DND-41 (cell line): Measurements from ENCODE around the gene SPTA1.

Experiments used
- ATAC-seq: fragments of 200-7000 bp; cut with Tn5 transposase; 3 replicates; pipeline ENCODE4 v1.9.1; 2021; ENCODE audit warnings: low read depth; ENCODE audit not compliant: insufficient read depth
- DNase-seq: peaks from one replicate; pipeline ENCODE4 v3.0.0-alpha.2; 2020
- H2AFZ ChIP-seq: 2 replicates; pipeline ENCODE4 v1.6.0; 2012; ENCODE audit warnings: low read depth, low read length
- H3K27ac ChIP-seq: 2 replicates; pipeline ENCODE4 v1.5.1; 2012; ENCODE audit warnings: low read length, inconsistent platforms
- H3K27me3 ChIP-seq: fragments of 200-600 bp; sonication (generic); 2 replicates; pipeline ENCODE4 v1.6.0; 2012; ENCODE audit warnings: low read length, mild to moderate bottlenecking, inconsistent platforms; ENCODE audit not compliant: insufficient read depth, poor library complexity
- H3K36me3 ChIP-seq: 2 replicates; pipeline ENCODE4 v1.5.1; 2012; ENCODE audit warnings: low read length, inconsistent platforms; ENCODE audit not compliant: insufficient read depth
- H3K4me1 ChIP-seq: 2 replicates; pipeline ENCODE4 v1.5.1; 2012; ENCODE audit warnings: mild to moderate bottlenecking, low read length; ENCODE audit not compliant: insufficient read depth
- H3K4me2 ChIP-seq: 2 replicates; pipeline ENCODE4 v1.6.0; 2012; ENCODE audit warnings: mild to moderate bottlenecking, moderate library complexity, low read length, inconsistent platforms; ENCODE audit not compliant: insufficient read depth
- H3K4me3 ChIP-seq, 2 experiments: fragments of 200-600 bp in 1 of 2; shearing (Covaris generic) in 1 of 2; 2 replicates each; pipeline ENCODE4 v1.5.1; 2012 to 2016; ENCODE audit warnings: inconsistent platforms in 2 of 2, low read length in 2 of 2, mild to moderate bottlenecking in 2 of 2, low read depth in 1 of 2, moderate library complexity in 1 of 2
- H3K79me2 ChIP-seq: 2 replicates; pipeline ENCODE4 v1.6.0; 2012; ENCODE audit warnings: low read length, inconsistent platforms; ENCODE audit not compliant: insufficient read depth
- H3K9ac ChIP-seq: 2 replicates; pipeline ENCODE4 v1.6.0; 2012; ENCODE audit warnings: low read depth, mild to moderate bottlenecking, inconsistent platforms, low read length, moderate library complexity
- H3K9me3 ChIP-seq: 2 replicates; pipeline ENCODE4 v1.5.1; 2012; ENCODE audit warnings: low read length, moderate library complexity, mild to moderate bottlenecking, inconsistent platforms; ENCODE audit not compliant: insufficient read depth, severe bottlenecking
- H4K20me1 ChIP-seq: 2 replicates; pipeline ENCODE4 v1.6.0; 2012; ENCODE audit warnings: low read length; ENCODE audit not compliant: insufficient read depth
- CTCF ChIP-seq: IDR thresholded peaks from 2 replicates; pipeline ENCODE4 v1.5.1; 2012; ENCODE audit warnings: borderline replicate concordance, low read length, moderate library complexity, mild to moderate bottlenecking; ENCODE audit not compliant: poor library complexity, severe bottlenecking; ENCODE audit errors: extremely low read depth
- EZH2 ChIP-seq: IDR thresholded peaks from 3 replicates; pipeline ENCODE4 v1.6.1; 2012; ENCODE audit warnings: borderline replicate concordance, low read depth, mild to moderate bottlenecking, moderate library complexity, low read length, inconsistent platforms; ENCODE audit not compliant: severe bottlenecking

Gene SPTA1

GRCh38 chr1:158675563-158676323 is 10.8 kb downstream of the SPTA1 start:
- H4K20me1 ChIP-seq: no peaks in the 10 kb centered on the region
- DNase-seq (no peak), ATAC-seq (no peak)
- no peak overlapping the region for H2AFZ ChIP-seq
- no peak for TF ChIP-seq EZH2
- no peak for TF ChIP-seq CTCF
- H3K9ac ChIP-seq: no peak overlapping the region
- no peak overlapping the region for H3K27ac ChIP-seq
- H3K27me3 ChIP-seq: peaks cover 40% of the 10 kb centered on the region
- no peaks in the 10 kb centered on the region for H3K4me1 ChIP-seq
- H3K4me2 ChIP-seq: no peak overlapping the region
- H3K79me2 ChIP-seq: no peaks in the 10 kb centered on the region
- H3K4me3 ChIP-seq: no peak overlapping the region
- no peaks in the 10 kb centered on the region for H3K9me3 ChIP-seq
- H3K36me3 ChIP-seq: no peaks in the 10 kb centered on the region

GRCh38 chr1:158674302-158674701 is 12.2 kb downstream of the SPTA1 start:
- no peak overlapping the region for H3K9ac ChIP-seq
- no peaks in the 10 kb centered on the region for H3K9me3 ChIP-seq
- no peak overlapping the region for H2AFZ ChIP-seq
- H3K79me2 ChIP-seq: no peaks in the 10 kb centered on the region
- no peak overlapping the region for H3K27ac ChIP-seq
- no peaks in the 10 kb centered on the region for H4K20me1 ChIP-seq
- peaks cover 45% of the 10 kb centered on the region for H3K27me3 ChIP-seq
- no peaks in the 10 kb centered on the region for H3K36me3 ChIP-seq
- DNase-seq (no peak), ATAC-seq (no peak)
- no peak overlapping the region for H3K4me3 ChIP-seq
- TF ChIP-seq EZH2 (no peak), CTCF (no peak)
- no peaks in the 10 kb centered on the region for H3K4me1 ChIP-seq
- no peak overlapping the region for H3K4me2 ChIP-seq

- Histone ChIP-seq H3K36me3 (no peaks in the 10 kb centered on the region), H4K20me1 (no peaks in the 10 kb centered on the region), H2AFZ (no peak overlapping the region), H3K27ac (no peak overlapping the region), H3K4me2 (no peak overlapping the region), H3K4me1 (no peaks in the 10 kb centered on the region), H3K79me2 (no peaks in the 10 kb centered on the region), H3K27me3 (peaks cover 35% of the 10 kb centered on the region), H3K9me3 (no peaks in the 10 kb centered on the region), H3K4me3 (no peak overlapping the region), H3K9ac (no peak overlapping the region)
- no peak for DNase-seq
- ATAC-seq: no peak
- TF ChIP-seq EZH2 (no peak), CTCF (no peak)
Measured at GRCh38 chr1:158666037-158666436, 20.5 kb downstream of the SPTA1 start.
